Measurements from ENCODE around the gene INF2. TPM values are rescaled to one million over a fixed set of nuclear protein-coding genes. Genes with fewer than 3 reads are reported as not detected.

The INF2 gene
- total and polyA plus RNA-seq, 2 donors (not counting 3 experiments of a cell fraction or from before 2014, with no cell fraction given) = 55.3 to 124 TPM

GRCh38 chr14:104757238-104757585 lies 67.8 kb downstream of the INF2 start:
- DNase-seq (ENCODE audit: low read depth, low spot score) = no peak
- BruUV-seq (replicated peaks) = no TSS peak
- Histone ChIP-seq H4K20me1 (replicated peaks; ENCODE audit: control insufficient read depth, extremely low read depth, insufficient read depth, low read length) (no peaks in the 10 kb centered on the region), H3K4me2 (ENCODE audit: insufficient read depth, low read length) (no peak overlapping the region), H3K79me2 (ENCODE audit: control insufficient read depth, insufficient read depth, low read length) (peaks cover 24% of the 10 kb centered on the region), H3K9ac (replicated peaks; ENCODE audit: extremely low read depth, insufficient read depth, low read length) (no peak overlapping the region), H3K9me1 (replicated peaks; ENCODE audit: control insufficient read depth, extremely low read depth, insufficient read depth, low read length) (no peaks in the 10 kb centered on the region), H2AFZ (ENCODE audit: low read depth, low read length) (no peak overlapping the region), H3K9me3 (replicated peaks; ENCODE audit: control insufficient read depth, insufficient read depth, low read length) (no peaks in the 10 kb centered on the region), H3K4me1 (ENCODE audit: control insufficient read depth, extremely low read depth, insufficient read depth, low read length) (peaks cover 8% of the 10 kb centered on the region), H3K27me3 (ENCODE audit: control insufficient read depth in 2 of 2, insufficient read depth in 2 of 2, low read length in 2 of 2) (no peaks in the 10 kb centered on the region), H3K4me3 (replicated peaks in 1 of 3; ENCODE audit: insufficient read depth in 1 of 3, low read depth in 1 of 3, low read length in 3 of 3) (no peak overlapping the region), H3K36me3 (ENCODE audit: control insufficient read depth in 2 of 2, extremely low read depth in 1 of 2, insufficient read depth in 2 of 2, low read length in 2 of 2) (peaks cover 0 to 40% of the 10 kb centered on the region in 2 experiments), H3K27ac (ENCODE audit: insufficient read depth, low read depth, low read length) (no peak overlapping the region)
- CTCF ChIA-PET = interaction anchor here (2.4 kb wide), 1 partner anchor 11 kb away, joined by 16 read pairs; no protein-coding TSS in a partner anchor
- POLR2A ChIA-PET = no interaction called here
- intact Hi-C loops (cut with micrococcal nuclease) (no loop called here), dilution Hi-C loops (cut with MboI; ENCODE audit: extremely low pct_ligation_motif_present, low sequenced_read_pairs) (no loop called here)
- TF ChIP-seq MYC (IDR thresholded peaks at IDR 0.05; ENCODE audit: low read depth, low read length) (no peak), EZH2 (IDR thresholded peaks at IDR 0.05; ENCODE audit: borderline replicate concordance, low read depth, low read length, severe bottlenecking) (no peak), FOS (IDR thresholded peaks at IDR 0.05; ENCODE audit: borderline replicate concordance, insufficient read depth, low read length) (no peak), POLR2A (IDR thresholded peaks at IDR 0.05; ENCODE audit: low read depth, low read length) (no peak), JUN (IDR thresholded peaks at IDR 0.05; ENCODE audit: borderline replicate concordance, insufficient read depth, insufficient read length, low read depth) (no peak), CTCF (IDR thresholded peaks at IDR 0.05; ENCODE audit: extremely low read depth in 1 of 2, insufficient read depth in 1 of 2, low read depth in 1 of 2, low read length in 2 of 2) (no peak), GATA2 (IDR thresholded peaks at IDR 0.05; ENCODE audit: insufficient read depth, insufficient read length, low read depth, low read length) (no peak), MAX (IDR thresholded peaks at IDR 0.05; ENCODE audit: insufficient read depth, insufficient read length) (no peak), POLR2AphosphoS5 (IDR thresholded peaks at IDR 0.05; ENCODE audit: insufficient read depth, low read depth, low read length) (no peak)
- no peak for FAIRE-seq

All from endothelial cell of umbilical vein (primary cell).